ENCODE data around the gene MORF4L1.

DNA sequence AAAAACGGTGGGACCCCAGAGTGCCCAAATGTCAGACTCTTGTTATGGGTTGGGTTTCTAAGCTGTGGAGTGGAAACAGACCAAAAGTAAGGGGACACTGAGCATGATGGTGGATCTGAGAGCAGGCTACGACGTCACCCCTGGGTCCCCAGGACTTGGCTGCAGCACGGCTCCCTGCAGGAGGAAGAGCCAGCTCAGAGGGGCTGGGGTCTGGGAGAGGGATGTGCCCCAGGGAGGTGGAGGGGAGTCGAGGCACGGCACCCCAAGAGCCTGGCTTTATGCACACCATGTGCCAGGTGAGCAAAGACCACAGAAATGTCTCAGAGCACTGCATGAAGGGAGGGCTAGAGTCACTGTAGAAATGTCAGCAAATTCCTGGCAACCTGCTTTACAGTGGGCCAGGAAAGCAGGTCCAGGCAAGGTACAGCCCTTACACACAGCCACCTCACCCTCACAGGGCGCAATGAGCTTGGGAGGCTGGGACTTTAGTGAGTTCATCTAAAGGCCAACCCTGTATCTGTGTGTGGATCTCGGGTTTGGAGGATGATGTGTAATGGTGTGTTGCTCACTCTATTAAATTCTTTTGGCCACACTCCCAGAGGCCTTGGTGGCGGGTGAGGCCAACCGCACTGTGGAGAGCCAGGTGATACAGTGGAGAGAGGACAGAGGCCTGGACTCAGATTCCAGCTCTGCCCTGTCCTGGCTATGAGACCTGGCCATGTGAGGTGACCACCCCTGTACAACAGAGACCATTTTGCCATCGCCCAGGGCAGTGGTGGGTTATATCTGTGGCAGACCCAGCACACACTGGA lies 58.1 kb downstream of the MORF4L1 start:
- TF ChIP-seq, protein P1, sequence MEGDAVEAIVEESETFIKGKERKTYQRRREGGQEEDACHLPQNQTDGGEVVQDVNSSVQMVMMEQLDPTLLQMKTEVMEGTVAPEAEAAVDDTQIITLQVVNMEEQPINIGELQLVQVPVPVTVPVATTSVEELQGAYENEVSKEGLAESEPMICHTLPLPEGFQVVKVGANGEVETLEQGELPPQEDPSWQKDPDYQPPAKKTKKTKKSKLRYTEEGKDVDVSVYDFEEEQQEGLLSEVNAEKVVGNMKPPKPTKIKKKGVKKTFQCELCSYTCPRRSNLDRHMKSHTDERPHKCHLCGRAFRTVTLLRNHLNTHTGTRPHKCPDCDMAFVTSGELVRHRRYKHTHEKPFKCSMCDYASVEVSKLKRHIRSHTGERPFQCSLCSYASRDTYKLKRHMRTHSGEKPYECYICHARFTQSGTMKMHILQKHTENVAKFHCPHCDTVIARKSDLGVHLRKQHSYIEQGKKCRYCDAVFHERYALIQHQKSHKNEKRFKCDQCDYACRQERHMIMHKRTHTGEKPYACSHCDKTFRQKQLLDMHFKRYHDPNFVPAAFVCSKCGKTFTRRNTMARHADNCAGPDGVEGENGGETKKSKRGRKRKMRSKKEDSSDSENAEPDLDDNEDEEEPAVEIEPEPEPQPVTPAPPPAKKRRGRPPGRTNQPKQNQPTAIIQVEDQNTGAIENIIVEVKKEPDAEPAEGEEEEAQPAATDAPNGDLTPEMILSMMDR (IDR thresholded peaks at IDR 0.05): no peak
- no peak for TF ChIP-seq EZH2 (IDR thresholded peaks at IDR 0.05)
